HG03521 (cell line): ENCODE measurements around the gene RXRB.

Experiments used
- ATAC-seq: cut with Tn5 transposase; IDR thresholded peaks from one replicate; pipeline ENCODE4 v1.9.1; 2021; ENCODE audit warnings: mild to moderate bottlenecking, moderate library complexity; ENCODE audit not compliant: unreplicated experiment

RXRB gene

GRCh38 chr6:33177552-33178446, 22.7 kb downstream of the RXRB start:
- ATAC-seq: no peak

GRCh38 chr6:33176906-33177305, 23.6 kb downstream of the RXRB start:
- no peak for ATAC-seq

GRCh38 chr6:33175436-33176069, 24.9 kb downstream of the RXRB start:
- ATAC-seq: no peak

- no peak for ATAC-seq
Observed at GRCh38 chr6:33174784-33175183, 25.7 kb downstream of the RXRB start.

GRCh38 chr6:33173535-33174180, 26.8 kb downstream of the RXRB start:
- ATAC-seq: no peak

- no peak for ATAC-seq
Observed at GRCh38 chr6:33172688-33173534, 27.6 kb downstream of the RXRB start.

GRCh38 chr6:33171880-33172687, 28.4 kb downstream of the RXRB start:
- ATAC-seq: no peak

GRCh38 chr6:33171016-33171879, 29.2 kb downstream of the RXRB start:
- no peak for ATAC-seq

GRCh38 chr6:33170176-33171015, 30.1 kb downstream of the RXRB start:
- ATAC-seq: no peak

GRCh38 chr6:33169291-33170175, 30.9 kb downstream of the RXRB start:
- no peak for ATAC-seq

- no peak for ATAC-seq
Observed at GRCh38 chr6:33168639-33169038, 31.8 kb downstream of the RXRB start.

- ATAC-seq: no peak
Observed at GRCh38 chr6:33168284-33168601, 32.2 kb downstream of the RXRB start.

GRCh38 chr6:33167374-33168283, 32.8 kb downstream of the RXRB start:
- ATAC-seq: no peak

GRCh38 chr6:33166811-33167210, 33.7 kb downstream of the RXRB start:
- ATAC-seq: no peak

- ATAC-seq: no peak
Observed at GRCh38 chr6:33166363-33166762, 34.1 kb downstream of the RXRB start.

- ATAC-seq: no peak
Observed at GRCh38 chr6:33165581-33166258, 34.7 kb downstream of the RXRB start.
